ENCODE data around the gene PAGR1. TPM values are rescaled to one million over a fixed set of nuclear protein-coding genes. Genes with fewer than 3 reads are reported as not detected.

The PAGR1 gene
- total RNA-seq = 10.6 TPM

DNA sequence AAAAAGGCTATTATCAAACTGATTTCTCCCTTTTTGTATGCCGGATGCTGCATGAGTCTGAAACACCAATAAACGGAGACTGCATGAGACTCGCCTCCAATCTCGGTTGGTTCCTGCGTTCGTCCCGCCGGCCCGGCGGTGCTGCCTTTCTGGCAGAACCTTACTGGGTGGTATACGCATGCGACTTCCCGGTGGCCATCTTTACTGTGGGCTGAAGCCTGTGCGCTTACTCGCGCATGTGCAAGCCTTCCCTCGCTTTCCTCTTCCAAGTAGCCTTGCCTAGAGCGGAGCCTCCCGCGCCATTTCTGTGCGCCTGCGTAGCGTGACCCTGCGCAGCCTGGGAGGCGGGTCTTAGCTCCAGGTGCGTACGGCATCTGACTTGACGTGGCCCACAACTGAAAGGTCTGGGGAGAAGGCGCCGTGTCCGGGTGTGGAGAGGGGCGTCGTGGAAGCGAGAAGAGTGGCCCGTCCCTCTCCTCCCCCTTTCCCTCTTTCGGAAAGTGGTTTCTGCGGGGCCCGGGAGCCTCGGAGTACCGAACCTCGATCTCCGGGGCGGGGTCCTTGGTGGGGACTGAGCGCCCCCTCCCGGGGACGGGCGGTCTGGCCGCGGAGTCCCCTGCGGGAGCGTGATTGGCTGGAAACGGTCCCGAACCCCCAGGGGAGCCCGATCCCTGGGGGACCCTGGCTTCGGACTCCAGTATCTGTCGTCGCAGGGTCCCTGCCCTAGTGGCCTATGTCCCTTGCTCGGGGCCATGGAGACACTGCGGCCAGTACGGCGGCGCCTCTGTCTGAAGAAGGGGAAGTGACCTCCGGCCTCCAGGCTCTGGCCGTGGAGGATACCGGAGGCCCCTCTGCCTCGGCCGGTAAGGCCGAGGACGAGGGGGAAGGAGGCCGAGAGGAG lies at the start of gene PAGR1:
Gene PAGR1 (plus strand): TSS at position 360 of the 901 bp plus-strand sequence. CDS start 374 bp downstream, at position 734.

DNA sequence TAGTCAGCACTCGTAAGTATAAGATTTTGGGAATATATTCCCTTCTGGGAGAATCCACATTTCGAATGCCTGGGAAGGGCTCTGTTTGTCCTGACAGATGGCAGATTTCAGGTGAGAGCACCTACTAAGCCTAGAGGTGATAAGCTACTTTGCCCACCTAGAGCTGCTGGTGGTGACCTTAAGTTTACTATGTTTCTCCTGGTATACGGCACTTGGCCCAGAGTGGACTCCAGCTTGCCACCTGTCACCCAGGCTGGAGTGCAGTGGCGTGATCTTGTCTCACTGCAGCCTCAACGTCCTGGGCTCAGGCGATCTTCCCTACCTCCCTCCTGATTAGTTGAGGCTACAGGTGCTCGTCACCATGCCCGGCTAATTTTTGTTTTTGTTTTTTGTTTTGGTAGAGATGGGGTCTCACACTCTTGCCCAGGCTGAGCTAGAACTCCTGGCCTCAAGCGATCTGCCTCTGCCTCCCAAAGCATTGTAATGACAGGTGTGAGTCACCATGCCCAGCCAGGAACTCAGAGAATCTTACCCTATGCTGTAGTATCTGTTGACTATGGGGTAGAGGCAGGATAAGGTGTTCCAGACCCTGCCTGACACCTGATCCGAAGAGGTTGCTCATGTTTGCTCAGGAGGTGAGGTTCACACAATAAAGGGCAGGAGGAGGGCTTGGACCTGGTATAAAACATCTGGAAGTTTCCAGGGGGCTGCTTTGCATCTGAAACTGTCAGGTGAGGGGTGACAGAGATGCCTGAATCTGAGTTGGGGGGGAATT lies 38.2 kb upstream of the PAGR1 start, which contains the start of gene ZG16:
Gene ZG16 (plus strand): TSS at position 681 of the 775 bp plus-strand sequence. CDS start 1,011 bp downstream, outside the sequence.

DNA sequence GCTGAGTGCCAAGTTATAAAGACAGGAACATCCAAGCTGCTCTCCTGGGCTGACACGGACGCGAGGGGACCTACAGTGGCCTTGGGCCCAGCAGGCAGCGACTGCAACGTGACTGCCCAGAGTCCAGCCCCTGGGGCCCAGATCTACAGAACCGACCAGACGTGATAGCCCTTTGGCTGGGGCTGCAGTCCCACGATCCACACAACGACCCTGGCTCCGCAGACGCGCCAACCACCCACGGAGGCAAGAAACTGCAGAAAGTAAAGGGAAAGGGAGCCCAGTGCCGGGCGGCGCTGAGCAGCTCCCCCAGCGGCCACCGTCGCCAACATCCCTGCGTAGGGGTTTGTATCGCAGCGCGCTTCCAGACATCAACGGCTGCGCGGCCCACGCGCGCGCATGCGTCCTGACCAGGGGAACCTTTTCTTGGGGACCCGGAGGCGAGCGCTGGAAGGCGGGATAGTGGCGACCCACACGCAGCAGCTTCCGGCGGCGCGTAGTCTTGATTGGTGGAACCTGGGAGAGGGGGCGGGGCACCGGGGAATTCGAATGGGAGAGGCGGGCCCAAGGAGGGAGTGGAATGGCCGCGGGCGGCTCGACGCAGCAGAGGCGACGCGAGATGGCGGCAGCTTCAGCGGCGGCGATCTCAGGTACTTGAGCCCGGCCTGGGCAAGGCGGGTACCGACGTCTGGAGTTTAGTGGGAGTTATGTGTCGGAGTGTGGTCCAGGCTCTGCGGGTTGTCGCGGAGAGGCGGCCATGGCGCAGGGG lies 25.6 kb upstream of the PAGR1 start, which contains the start of gene KIF22:
Gene KIF22 (plus strand): TSS at position 569 of the 766 bp plus-strand sequence. CDS start 9 bp downstream, at position 578.

GRCh38 chr16:29806099-29806579 lies 9.8 kb upstream of the PAGR1 start, which contains the start of gene MAZ:
Gene MAZ, plus strand, starts transcription at chr16:29806529. Its CDS starts 173 bp downstream, at chr16:29806702.

GRCh38 chr16:29811896-29812665 lies 3.9 kb upstream of the PAGR1 start, which contains the start of gene PRRT2:
Gene PRRT2, plus strand, starts transcription at chr16:29812193. Its CDS starts 862 bp downstream, at chr16:29813055.

GRCh38 chr16:29820271-29820701 lies 4.3 kb downstream of the PAGR1 start, which contains the start of gene MVP:
Gene MVP, plus strand, starts transcription at chr16:29820462. Its CDS starts 10,088 bp downstream, at chr16:29830550.

DNA sequence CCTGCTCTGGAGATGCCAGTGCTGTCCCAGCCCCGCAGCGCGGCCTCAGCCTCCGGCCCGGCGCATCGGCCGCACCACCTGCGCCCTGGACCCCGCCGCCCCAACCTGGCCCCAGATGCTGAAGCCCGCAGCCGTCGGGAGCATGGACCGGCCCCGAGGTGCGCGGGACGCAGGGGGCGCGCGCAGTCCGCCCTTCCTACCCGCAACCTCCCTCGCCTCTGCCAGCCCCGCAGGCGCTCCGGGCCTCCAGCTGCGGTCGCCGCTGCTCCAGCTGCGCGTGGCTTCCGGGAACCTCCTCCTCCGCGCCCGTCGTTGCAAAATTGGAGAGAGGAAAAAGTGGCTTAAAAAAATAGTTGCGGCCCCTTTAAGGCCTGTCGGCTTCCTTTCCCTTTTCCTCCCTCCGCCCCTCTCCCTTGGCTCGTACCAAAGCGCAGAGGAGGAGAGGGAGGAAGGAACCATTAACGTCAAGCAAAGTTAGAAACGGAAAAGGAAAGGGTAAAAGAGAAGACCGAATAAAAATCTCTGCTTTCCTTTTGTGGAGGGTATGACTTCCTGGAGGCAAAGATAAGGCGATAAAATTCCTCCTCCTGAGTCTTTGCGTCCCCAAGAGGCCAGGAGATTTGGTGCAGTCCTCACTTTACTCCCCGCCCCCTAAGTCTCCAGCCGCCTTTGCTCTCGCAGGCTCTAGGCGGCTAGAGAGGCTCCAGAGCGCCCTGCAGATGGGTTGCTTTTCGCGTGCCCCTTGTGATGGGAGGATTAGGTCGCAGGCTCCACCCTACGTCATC lies 47.1 kb downstream of the PAGR1 start, which contains the start of gene CDIPT:
Gene CDIPT (minus strand): TSS at position 343 of the 785 bp plus-strand sequence. CDS start 369 bp downstream, outside the sequence.

Small RNAs within 50 kb of the gene (small RNA-seq; reads per million reads assigned to genes)
- gene AC009133.6 (not detected), gene AC120114.4 (not detected)

Other genes with a start within 250 kb of the PAGR1 start
- gene SPN, start 152.9 kb upstream of the PAGR1 start, total RNA-seq = 0.23 TPM
- 4.8 TPM for gene QPRT, start 137.0 kb upstream of the PAGR1 start, total RNA-seq
- gene C16orf54, start 70.2 kb upstream of the PAGR1 start, total RNA-seq = 0.69 TPM
- gene ZG16, start 37.9 kb upstream of the PAGR1 start, total RNA-seq = not detected
- 48.0 TPM for gene KIF22, start 25.4 kb upstream of the PAGR1 start, total RNA-seq
- 275 TPM for gene MAZ, start 9.6 kb upstream of the PAGR1 start, total RNA-seq
- 34.1 TPM for gene PRRT2, start 4.0 kb upstream of the PAGR1 start, total RNA-seq
- 9.2 TPM for gene MVP, start 4.3 kb downstream of the PAGR1 start, total RNA-seq
- 61.1 TPM for gene CDIPT, start 47.1 kb downstream of the PAGR1 start, total RNA-seq
- 88.1 TPM for gene SEZ6L2, start 83.4 kb downstream of the PAGR1 start, total RNA-seq
- 14.8 TPM for gene ASPHD1, start 84.3 kb downstream of the PAGR1 start, total RNA-seq
- 21.5 TPM for gene KCTD13, start 110.1 kb downstream of the PAGR1 start, total RNA-seq
- 35.1 TPM for gene TMEM219, start 145.9 kb downstream of the PAGR1 start, total RNA-seq
- gene TAOK2, start 157.7 kb downstream of the PAGR1 start, total RNA-seq = 71.3 TPM
- 12.0 TPM for gene HIRIP3, start 179.5 kb downstream of the PAGR1 start, total RNA-seq
- gene INO80E, start 180.1 kb downstream of the PAGR1 start, total RNA-seq = 27.7 TPM
- 12.5 TPM for gene DOC2A, start 194.9 kb downstream of the PAGR1 start, total RNA-seq
- not detected for gene C16orf92, start 207.0 kb downstream of the PAGR1 start, total RNA-seq
- 24.7 TPM for gene TLCD3B, start 215.1 kb downstream of the PAGR1 start, total RNA-seq
- 186 TPM for gene ALDOA, start 249.6 kb downstream of the PAGR1 start, total RNA-seq

All from diencephalon (tissue), 1 donor.